T47D (cell line): ENCODE results near the gene HAGHL.
A peak's percentile ranks its signal among the peaks of the same experiment; 100 is the strongest.
"Not testable (repeated sequence)": the region's sequence is repeated elsewhere in the genome, so short reads cannot be mapped to it uniquely, and the experiment has no call there.

Experiments
- DNase-seq, 2 experiments: peaks; one replicate each; pipeline versions ENCODE4 v3.0.0 to v3.0.0-alpha.2; 2011 to 2012; ENCODE audit warnings: low read depth in 1 of 2, low spot score in 1 of 2
- JUND ChIP-seq: IDR thresholded peaks from 2 replicates; pipeline ENCODE4 v1.6.1; 2012; ENCODE audit warnings: low read depth
- in situ Hi-C: cut with HindIII; loops from 2 replicates; pipeline ENCODE4 v1.10.0; 2016; ENCODE audit warnings: low sequenced_read_pairs, low pct_unique_long_range_greater_than_20kb

The HAGHL gene

GRCh38 chr16:682493-683395, 44.2 kb upstream of the HAGHL start:
- in situ Hi-C loops = no loop called here
- no peak for TF ChIP-seq JUND
- no peak for DNase-seq

- in situ Hi-C loops = no loop called here
- no peak for TF ChIP-seq JUND
- DNase-seq = peak in 1 of 2 experiments; percentile 66
These were observed 43.4 kb upstream of the HAGHL start for GRCh38 chr16:683396-684070.

- no peak for TF ChIP-seq JUND
- in situ Hi-C loops = no loop called here
- peak; percentile 97 to 99 for DNase-seq
These were observed 42.7 kb upstream of the HAGHL start, which contains the start of gene JMJD8 for GRCh38 chr16:684071-684794. JMJD8 (minus strand) TSS chr16:684334; CDS start chr16:684319, 15 bp downstream.

GRCh38 chr16:684961-685696, 41.8 kb upstream of the HAGHL start:
- no peak for DNase-seq
- no peak for TF ChIP-seq JUND
- in situ Hi-C loops = no loop called here

GRCh38 chr16:685967-686366, 40.9 kb upstream of the HAGHL start:
- in situ Hi-C loops = no loop called here
- no peak for TF ChIP-seq JUND
- peak in 1 of 2 experiments; percentile 79 for DNase-seq

GRCh38 chr16:686459-687260, 40.2 kb upstream of the HAGHL start:
- no peak for TF ChIP-seq JUND
- in situ Hi-C loops = no loop called here
- no peak for DNase-seq

GRCh38 chr16:687499-687898, 39.4 kb upstream of the HAGHL start:
- no peak for TF ChIP-seq JUND
- in situ Hi-C loops = no loop called here
- DNase-seq = no peak

- DNase-seq = no peak
- in situ Hi-C loops = no loop called here
- TF ChIP-seq JUND = no peak
These were observed 37.6 kb upstream of the HAGHL start for GRCh38 chr16:689175-689897.

- peak in 1 of 2 experiments; percentile 58 for DNase-seq
- in situ Hi-C loops = not testable (repeated sequence)
These were observed 35.7 kb upstream of the HAGHL start for GRCh38 chr16:691242-691641.

GRCh38 chr16:692356-693108, 34.4 kb upstream of the HAGHL start:
- TF ChIP-seq JUND = no peak
- in situ Hi-C loops = no loop called here

More at GRCh38 chr16:692356-693108, 34.4 kb upstream of the HAGHL start:
- DNase-seq = no peak
